ENCODE data around the gene LCTL.

LCTL gene

DNA sequence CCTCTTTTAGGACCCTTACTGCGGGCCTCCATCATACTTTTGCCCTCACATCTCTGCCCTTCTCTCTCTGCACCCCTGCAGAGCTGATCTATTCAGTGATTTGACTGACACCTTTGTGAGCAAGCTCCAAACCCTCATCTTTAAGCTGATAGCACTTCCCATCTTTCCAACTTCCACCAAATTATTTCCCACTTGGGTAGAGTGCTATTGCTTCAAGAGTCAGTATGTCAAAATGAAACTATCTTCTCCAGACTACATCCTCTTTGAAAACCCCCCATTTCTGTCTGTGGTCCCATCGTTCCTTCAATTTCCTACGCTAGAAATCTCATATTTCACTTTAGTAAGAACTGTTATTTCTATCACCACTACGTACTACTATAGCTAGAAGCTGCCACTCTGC, 41.0 kb downstream of the LCTL start:
- TF ChIP-seq, protein P1, sequence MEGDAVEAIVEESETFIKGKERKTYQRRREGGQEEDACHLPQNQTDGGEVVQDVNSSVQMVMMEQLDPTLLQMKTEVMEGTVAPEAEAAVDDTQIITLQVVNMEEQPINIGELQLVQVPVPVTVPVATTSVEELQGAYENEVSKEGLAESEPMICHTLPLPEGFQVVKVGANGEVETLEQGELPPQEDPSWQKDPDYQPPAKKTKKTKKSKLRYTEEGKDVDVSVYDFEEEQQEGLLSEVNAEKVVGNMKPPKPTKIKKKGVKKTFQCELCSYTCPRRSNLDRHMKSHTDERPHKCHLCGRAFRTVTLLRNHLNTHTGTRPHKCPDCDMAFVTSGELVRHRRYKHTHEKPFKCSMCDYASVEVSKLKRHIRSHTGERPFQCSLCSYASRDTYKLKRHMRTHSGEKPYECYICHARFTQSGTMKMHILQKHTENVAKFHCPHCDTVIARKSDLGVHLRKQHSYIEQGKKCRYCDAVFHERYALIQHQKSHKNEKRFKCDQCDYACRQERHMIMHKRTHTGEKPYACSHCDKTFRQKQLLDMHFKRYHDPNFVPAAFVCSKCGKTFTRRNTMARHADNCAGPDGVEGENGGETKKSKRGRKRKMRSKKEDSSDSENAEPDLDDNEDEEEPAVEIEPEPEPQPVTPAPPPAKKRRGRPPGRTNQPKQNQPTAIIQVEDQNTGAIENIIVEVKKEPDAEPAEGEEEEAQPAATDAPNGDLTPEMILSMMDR (IDR thresholded peaks at IDR 0.05; ENCODE audit: borderline replicate concordance, control extremely low read depth, extremely low read depth, insufficient read depth, missing control alignments) = no peak
- in situ Hi-C loops (cut with MboI; ENCODE audit: low sequenced_read_pairs, unreplicated experiment) = no loop called here
- DNase-seq (ENCODE audit: low spot score) = no peak

- TF ChIP-seq, protein P1 (IDR thresholded peaks at IDR 0.05; ENCODE audit: borderline replicate concordance, control extremely low read depth, extremely low read depth, insufficient read depth, missing control alignments) = no peak
- DNase-seq (ENCODE audit: low spot score) = no peak
- in situ Hi-C loops (cut with MboI; ENCODE audit: low sequenced_read_pairs, unreplicated experiment) = no loop called here
Observed at GRCh38 chr15:66523926-66524325, 41.9 kb downstream of the LCTL start.

DNA sequence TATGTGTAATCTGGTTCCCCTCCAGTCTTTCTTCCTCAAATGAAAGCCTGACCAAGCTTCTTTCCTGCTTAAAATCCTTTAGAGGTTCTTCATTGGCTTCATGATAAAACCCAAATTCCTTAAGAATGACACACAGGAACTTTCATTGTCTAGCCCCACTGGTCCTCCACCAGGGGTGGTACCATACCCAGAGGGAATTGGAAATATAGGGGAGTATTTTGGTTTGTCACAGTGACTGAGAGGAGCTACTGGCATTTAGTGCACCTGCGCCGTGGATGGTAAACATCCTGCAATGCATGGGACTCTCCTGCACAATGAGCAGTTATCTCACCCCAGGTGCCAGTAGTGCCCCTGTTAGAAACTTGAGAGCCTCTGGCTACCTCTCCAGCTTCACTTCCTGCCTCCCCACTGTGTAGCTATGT, 49.9 kb downstream of the LCTL start:
- DNase-seq (ENCODE audit: low spot score) = no peak
- in situ Hi-C loops (cut with MboI; ENCODE audit: low sequenced_read_pairs, unreplicated experiment) = no loop called here
- TF ChIP-seq, protein P1 (IDR thresholded peaks at IDR 0.05; ENCODE audit: borderline replicate concordance, control extremely low read depth, extremely low read depth, insufficient read depth, missing control alignments) = no peak

DNA sequence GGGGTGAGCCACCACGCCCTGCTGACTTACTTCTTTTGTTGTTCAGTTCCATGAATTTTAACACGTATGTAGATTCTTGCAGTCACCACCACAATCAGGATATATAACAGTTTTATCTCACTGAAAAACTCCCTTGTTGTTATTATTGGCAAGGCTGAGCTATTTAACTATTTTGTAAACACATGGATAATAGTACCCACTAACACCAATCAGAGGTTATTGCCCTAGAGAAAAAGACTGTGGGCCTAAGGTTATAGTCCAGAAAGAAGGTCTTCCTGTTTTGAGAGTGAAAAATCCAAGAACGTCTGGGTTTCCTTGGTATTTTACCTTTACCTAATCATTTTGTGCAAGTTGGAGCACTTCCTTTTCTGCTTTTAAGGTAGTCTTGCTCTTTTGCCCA, 51.2 kb downstream of the LCTL start:
- TF ChIP-seq, protein P1 (IDR thresholded peaks at IDR 0.05; ENCODE audit: borderline replicate concordance, control extremely low read depth, extremely low read depth, insufficient read depth, missing control alignments) = no peak
- in situ Hi-C loops (cut with MboI; ENCODE audit: low sequenced_read_pairs, unreplicated experiment) = no loop called here

GRCh38 chr15:66508293-66508883, 57.4 kb downstream of the LCTL start:
- DNase-seq (ENCODE audit: low spot score) = no peak
- TF ChIP-seq, protein P1 (IDR thresholded peaks at IDR 0.05; ENCODE audit: borderline replicate concordance, control extremely low read depth, extremely low read depth, insufficient read depth, missing control alignments) = no peak
- in situ Hi-C loops (cut with MboI; ENCODE audit: low sequenced_read_pairs, unreplicated experiment) = no loop called here

More for the DNA sequence above, 51.2 kb downstream of the LCTL start:
- no peak for DNase-seq (ENCODE audit: low spot score)

DNA sequence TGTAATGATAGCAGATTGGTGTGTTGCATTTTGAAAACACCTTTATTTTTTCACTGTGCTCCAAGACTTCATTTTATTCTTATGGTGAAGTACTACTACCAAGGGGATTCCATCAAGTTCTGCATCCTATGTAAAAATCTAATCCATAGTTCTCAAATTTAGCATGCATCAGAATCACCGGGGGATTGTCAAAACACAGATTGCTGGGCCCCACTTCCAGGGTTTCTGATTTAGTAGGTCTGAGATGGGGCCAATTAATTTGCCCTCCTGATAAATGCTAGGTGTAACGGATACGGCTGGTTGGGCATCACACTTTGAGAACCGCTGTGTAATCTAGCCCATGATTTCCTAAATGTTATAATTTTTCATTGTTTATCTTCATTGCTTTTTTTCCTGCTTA, 60.0 kb downstream of the LCTL start:
- in situ Hi-C loops (cut with MboI; ENCODE audit: low sequenced_read_pairs, unreplicated experiment) = no loop called here
- TF ChIP-seq, protein P1 (IDR thresholded peaks at IDR 0.05; ENCODE audit: borderline replicate concordance, control extremely low read depth, extremely low read depth, insufficient read depth, missing control alignments) = no peak

More for the DNA sequence above, 60.0 kb downstream of the LCTL start:
- DNase-seq (ENCODE audit: low spot score) = no peak

Measured in GM13976 (cell line).